Melanocyte of skin (primary cell): ENCODE results near the gene DUSP21. TPM values are rescaled to one million over a fixed set of nuclear protein-coding genes. Genes with fewer than 3 reads are reported as not detected.

Experiments
- total RNA-seq, 2 donors: library from RNA; depleted of rRNA; stranded (reverse); fragments of >200 nt; gene quantifications; 2 replicates each; pipeline ENCODE4 v1.2.3, GENCODE V29; 2012

The DUSP21 gene
- under 1 TPM in 1 of 2 donors, not detected in 1; under 0.01 TPM for total RNA-seq

DNA sequence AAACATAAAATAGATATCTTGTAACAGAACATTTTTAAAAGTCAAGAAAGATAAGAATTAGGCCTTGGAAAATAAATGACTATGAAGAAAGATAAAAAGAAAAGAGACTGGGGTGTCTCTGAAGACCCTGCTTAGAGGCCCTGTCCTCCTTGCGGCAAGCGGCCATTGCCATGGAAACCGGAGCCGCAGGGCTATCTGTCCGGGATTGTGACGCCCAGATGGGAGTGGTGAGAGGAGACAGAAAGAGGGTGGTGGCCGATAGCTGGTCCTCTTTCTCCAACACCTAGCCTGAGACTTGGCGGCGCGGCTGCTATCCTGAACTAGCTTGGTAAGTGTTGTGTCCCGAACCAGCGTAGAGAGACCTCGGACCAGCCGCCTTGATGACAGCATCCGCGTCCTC lies at the start of gene DUSP21:
TSS of gene DUSP21 (plus strand) at position 269 of the 400 bp plus-strand sequence. CDS start at position 381, 112 bp downstream.

DNA sequence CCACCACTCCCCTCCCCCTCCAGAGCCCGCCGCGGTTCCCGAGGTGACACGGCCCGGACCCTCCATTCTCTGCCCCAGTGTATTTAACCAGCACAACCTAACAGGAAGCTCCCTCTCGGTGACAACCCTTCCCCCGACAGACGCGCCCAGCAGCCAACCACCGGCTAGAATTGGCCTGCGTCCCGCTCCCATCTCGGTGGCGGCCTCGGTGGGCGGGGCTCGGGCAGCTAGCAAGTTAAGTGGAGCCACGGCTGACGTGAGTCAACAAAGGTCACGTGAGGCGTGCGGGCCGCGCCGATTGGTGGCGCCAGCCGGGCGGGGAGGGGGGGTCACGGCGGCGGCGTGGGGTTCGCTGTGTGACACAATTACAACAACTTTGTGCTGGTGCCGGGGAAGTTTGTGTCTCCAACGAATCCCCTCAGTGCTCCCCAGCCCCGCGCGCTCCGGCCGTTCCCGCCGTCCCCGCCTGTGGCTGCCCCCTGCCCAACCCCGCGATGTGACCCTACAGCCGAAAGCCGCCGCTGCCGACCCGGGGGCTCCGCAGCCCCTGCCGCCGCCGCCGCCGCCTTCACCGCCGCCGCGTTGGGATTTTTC lies 29.1 kb downstream of the DUSP21 start, which contains the start of gene KDM6A:
TSS of gene KDM6A (plus strand) at position 368 of the 594 bp plus-strand sequence. CDS start 364 bp downstream, outside the sequence.

Other genes starting within 250 kb of the DUSP21 start
- 10 to 100 TPM; 11.7 to 19.0 TPM for gene KDM6A, start 29.2 kb downstream of the DUSP21 start, total RNA-seq